UCSD-AML1 (cell line): ENCODE results near the gene MTRF1.
"Not testable (repeated sequence)": the region's sequence is repeated elsewhere in the genome, so short reads cannot be mapped to it uniquely, and the experiment has no call there.

Experiments used
- DNase-seq: peaks from one replicate; lab custom pipeline; 2025; ENCODE audit not compliant: unreplicated experiment; lab: John Stamatoyannopoulos, UW

Gene MTRF1

DNA sequence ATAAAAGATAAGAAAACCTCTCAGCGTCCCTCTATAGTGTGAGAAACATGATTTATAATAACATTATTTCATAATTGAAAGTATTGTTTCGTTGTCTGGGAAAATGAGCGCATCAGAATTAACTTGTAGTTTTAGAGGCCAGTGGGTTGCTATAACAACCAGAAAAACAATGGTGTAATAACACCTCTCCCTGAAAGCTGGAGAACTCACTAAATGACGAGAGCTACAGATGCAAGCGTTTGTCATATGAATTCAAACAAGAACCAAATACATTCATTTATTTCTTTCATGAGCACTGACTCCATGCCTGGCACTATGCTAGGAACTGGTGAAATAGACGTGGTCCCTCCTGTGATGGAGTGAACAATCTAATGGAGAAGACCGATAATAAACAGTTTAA, 85.3 kb downstream of the MTRF1 start:
- DNase-seq, result no peak

DNA sequence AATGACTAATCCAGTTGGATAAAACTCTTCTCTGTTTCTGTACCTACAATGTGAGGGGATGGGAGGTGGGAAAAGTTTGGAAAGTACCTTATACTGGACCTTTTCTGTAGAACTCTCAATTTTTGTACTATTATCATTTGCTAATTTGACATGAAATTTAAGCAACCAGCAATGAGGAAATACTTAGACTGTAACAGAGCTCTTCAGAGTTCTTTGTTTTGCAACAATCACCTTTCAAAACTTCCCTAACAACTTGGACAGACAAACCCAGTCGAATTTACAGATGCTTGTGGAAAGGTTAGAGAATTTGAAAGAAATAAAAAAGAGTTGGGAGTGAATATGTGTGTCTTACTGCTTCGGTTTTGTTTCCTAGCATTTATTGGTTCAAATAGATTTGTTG, 85.8 kb downstream of the MTRF1 start:
- no peak for DNase-seq

DNA sequence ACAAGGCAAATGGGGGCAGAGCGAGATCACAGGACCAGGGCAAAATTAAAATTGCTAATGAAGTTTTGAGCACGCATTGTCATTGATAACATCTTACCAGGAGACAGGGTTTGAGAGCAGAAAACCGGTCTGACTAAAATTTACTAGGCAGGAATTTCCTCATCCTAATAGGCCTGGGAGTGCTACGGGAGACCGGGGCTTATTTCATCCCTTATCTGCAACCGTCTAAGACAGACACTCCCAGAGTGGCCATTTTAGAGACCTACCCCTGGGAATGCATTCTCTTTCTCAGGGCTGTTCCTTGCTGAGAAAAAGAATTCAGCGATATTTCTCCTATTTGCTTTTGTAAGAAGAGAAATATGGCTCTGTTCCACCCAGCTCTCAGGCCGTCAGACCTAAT, 87.8 kb downstream of the MTRF1 start:
- DNase-seq, result not testable (repeated sequence)
